SU-DHL-6 (cell line): Measurements from ENCODE around the gene BMPR1A.
"Not testable (repeated sequence)": the region's sequence is repeated elsewhere in the genome, so short reads cannot be mapped to it uniquely, and the experiment has no call there.

Experiments used
- H2AFZ ChIP-seq: fragments of 200-600 bp; sonication (generic); 2 replicates; pipeline ENCODE4 v1.6.1; 2014; ENCODE audit warnings: low read depth, mild to moderate bottlenecking, moderate library complexity, mixed read lengths, antibody characterized with exemption, low read length; ENCODE audit not compliant: severe bottlenecking
- H3F3A ChIP-seq: fragments of 200-600 bp; shearing (Covaris generic); 2 replicates; pipeline ENCODE4 v1.6.0; 2016; ENCODE audit warnings: antibody characterized with exemption, mild to moderate bottlenecking; ENCODE audit not compliant: insufficient read depth
- H3K27ac ChIP-seq: fragments of 200-600 bp; sonication (generic); 2 replicates; pipeline ENCODE4 v1.5.1; 2016; ENCODE audit warnings: low read depth, mild to moderate bottlenecking, low read length, moderate library complexity, mixed read lengths
- H3K27me3 ChIP-seq: fragments of 200-600 bp; sonication (generic), shearing (Covaris generic); 2 replicates; pipeline ENCODE4 v1.6.0; 2014; ENCODE audit warnings: mild to moderate bottlenecking, low read length
- H3K36me3 ChIP-seq: fragments of 200-600 bp; sonication (generic); 2 replicates; pipeline ENCODE4 v1.6.1; 2014; ENCODE audit warnings: mild to moderate bottlenecking, low read length, mixed read lengths
- H3K4me2 ChIP-seq: fragments of 300-600, 200-600 bp; shearing (Covaris generic), sonication (generic); 2 replicates; pipeline ENCODE4 v1.6.0; 2014; ENCODE audit warnings: low read length, low read depth, mild to moderate bottlenecking; ENCODE audit not compliant: poor library complexity, severe bottlenecking
- H3K4me3 ChIP-seq: fragments of 200-600 bp; sonication (generic); 2 replicates; pipeline ENCODE4 v1.5.1; 2014; ENCODE audit warnings: antibody characterized with exemption, low read length, mild to moderate bottlenecking, mixed read lengths; ENCODE audit not compliant: insufficient read depth, poor library complexity, severe bottlenecking
- H3K79me2 ChIP-seq: fragments of 200-600 bp; sonication (generic); 2 replicates; pipeline ENCODE4 v1.6.1; 2014; ENCODE audit warnings: mild to moderate bottlenecking, low read length, moderate library complexity; ENCODE audit not compliant: insufficient read depth
- H3K9ac ChIP-seq: fragments of 200-600 bp; sonication (generic); 2 replicates; pipeline ENCODE4 v1.7.0; 2014; ENCODE audit warnings: mild to moderate bottlenecking, low read length
- H3K9me2 ChIP-seq: fragments of 200-600 bp; sonication (generic); replicated peaks from 2 replicates; pipeline ENCODE4 v1.6.1; 2014; ENCODE audit warnings: low read length; ENCODE audit not compliant: insufficient read depth
- H3K9me3 ChIP-seq: fragments of 200-600 bp; sonication (generic); 2 replicates; pipeline ENCODE4 v1.6.1; 2014; ENCODE audit warnings: low read length, mixed read lengths; ENCODE audit not compliant: insufficient read depth
- H4K20me1 ChIP-seq: fragments of 200-600 bp; sonication (generic); 2 replicates; pipeline ENCODE4 v1.6.1; 2014; ENCODE audit warnings: low read depth, mild to moderate bottlenecking, antibody characterized with exemption, low read length, moderate library complexity, mixed read lengths
- CTCF ChIP-seq: fragments of 200-600 bp; sonication (generic); IDR thresholded peaks from one replicate; pipeline ENCODE4 v1.5.1; 2017; ENCODE audit warnings: antibody characterized with exemption, mild to moderate bottlenecking, low read length, moderate library complexity; ENCODE audit not compliant: insufficient read depth, poor library complexity, severe bottlenecking
- EZH2phosphoT487 ChIP-seq: fragments of 200-600 bp; sonication (generic), shearing (Covaris generic); conservative IDR thresholded peaks from 2 replicates; pipeline ENCODE4 v1.6.1; 2018; ENCODE audit warnings: mild to moderate bottlenecking, antibody characterized with exemption, low read length, moderate library complexity, mixed read lengths

BMPR1A gene

GRCh38 chr10:86863484-86863842 lies 107.0 kb downstream of the BMPR1A start:
- Histone ChIP-seq H3K36me3 (no peaks in the 10 kb centered on the region), H3K27me3 (no peaks in the 10 kb centered on the region), H3F3A (no peaks in the 10 kb centered on the region), H3K9me2 (no peaks in the 10 kb centered on the region), H4K20me1 (no peaks in the 10 kb centered on the region), H2AFZ (no peak overlapping the region), H3K27ac (no peak overlapping the region), H3K79me2 (no peaks in the 10 kb centered on the region), H3K4me2 (no peak overlapping the region), H3K4me3 (no peak overlapping the region), H3K9me3 (no peaks in the 10 kb centered on the region), H3K9ac (no peak overlapping the region)
- TF ChIP-seq EZH2phosphoT487: no peak
- no peak for TF ChIP-seq CTCF

GRCh38 chr10:86865011-86865811 lies 108.8 kb downstream of the BMPR1A start:
- not testable (repeated sequence) for H3K36me3 ChIP-seq, H3F3A ChIP-seq, H3K9me3 ChIP-seq, H3K27me3 ChIP-seq, H3K79me2 ChIP-seq, H3K9me2 ChIP-seq, H4K20me1 ChIP-seq, H3K4me2 ChIP-seq, H3K9ac ChIP-seq, H2AFZ ChIP-seq, H3K4me3 ChIP-seq, H3K27ac ChIP-seq

- no peak overlapping the region for H3K27ac ChIP-seq
- H3K9me3 ChIP-seq: no peaks in the 10 kb centered on the region
- H3K36me3 ChIP-seq: no peaks in the 10 kb centered on the region
- no peaks in the 10 kb centered on the region for H3K9me2 ChIP-seq
- H3K4me2 ChIP-seq: no peak overlapping the region
- H2AFZ ChIP-seq: no peak overlapping the region
- H3K4me3 ChIP-seq: no peak overlapping the region
- no peaks in the 10 kb centered on the region for H4K20me1 ChIP-seq
- no peaks in the 10 kb centered on the region for H3K27me3 ChIP-seq
- H3F3A ChIP-seq: no peaks in the 10 kb centered on the region
- TF ChIP-seq EZH2phosphoT487 (no peak), CTCF (no peak)
- H3K79me2 ChIP-seq: no peaks in the 10 kb centered on the region
- no peak overlapping the region for H3K9ac ChIP-seq
Observed at GRCh38 chr10:86867149-86867548, 110.7 kb downstream of the BMPR1A start.

GRCh38 chr10:86868353-86868752 lies 111.9 kb downstream of the BMPR1A start:
- no peak overlapping the region for H3K9ac ChIP-seq
- TF ChIP-seq CTCF: no peak
- TF ChIP-seq EZH2phosphoT487: no peak
- no peak overlapping the region for H3K4me3 ChIP-seq
- H3K36me3 ChIP-seq: no peaks in the 10 kb centered on the region
- no peaks in the 10 kb centered on the region for H3K9me3 ChIP-seq
- H4K20me1 ChIP-seq: no peaks in the 10 kb centered on the region
- H3K79me2 ChIP-seq: no peaks in the 10 kb centered on the region
- no peaks in the 10 kb centered on the region for H3K27me3 ChIP-seq
- H3K9me2 ChIP-seq: no peaks in the 10 kb centered on the region
- H3F3A ChIP-seq: no peaks in the 10 kb centered on the region
- H3K27ac ChIP-seq: no peak overlapping the region
- no peak overlapping the region for H2AFZ ChIP-seq
- H3K4me2 ChIP-seq: no peak overlapping the region
